Colon (tissue), 2 donors: ENCODE data around the gene UCK1.

ENCODE experiments used
- FAIRE-seq: peaks from 2 replicates; lab custom pipeline; 2012; peaks lifted over from hg19 to GRCh38; lab: Jason Lieb, UNC
- donor health status: control.
- donor health status: control.

Gene UCK1

DNA sequence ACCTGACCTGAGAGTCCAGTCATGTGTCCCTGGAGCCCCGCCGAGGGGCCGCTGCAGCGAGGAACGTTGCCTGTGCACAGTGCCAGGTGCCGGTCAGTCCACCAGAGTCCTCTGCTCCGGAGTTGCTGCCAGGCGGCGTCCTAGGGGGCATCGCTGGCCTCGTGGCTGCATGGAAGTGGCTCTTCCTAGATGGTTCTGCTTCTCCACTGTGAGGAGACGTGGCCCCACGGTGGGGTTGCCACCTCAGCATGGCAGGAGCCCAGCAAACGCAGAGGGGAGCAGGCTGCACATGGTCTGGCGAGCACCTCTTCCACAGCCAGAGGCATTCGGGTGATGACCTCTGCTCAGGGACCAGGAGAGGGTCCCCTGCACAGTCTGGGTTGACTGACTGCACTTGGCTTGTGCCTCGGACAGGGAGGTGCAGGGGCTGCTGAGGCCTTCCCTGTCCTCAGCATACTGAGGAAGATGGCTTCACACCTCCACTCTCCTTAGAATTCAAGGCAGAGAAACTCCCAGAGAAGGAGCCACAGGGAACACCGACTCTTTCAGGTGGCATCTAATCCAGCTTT is 54.2 kb downstream of the UCK1 start:
- no peak for FAIRE-seq

DNA sequence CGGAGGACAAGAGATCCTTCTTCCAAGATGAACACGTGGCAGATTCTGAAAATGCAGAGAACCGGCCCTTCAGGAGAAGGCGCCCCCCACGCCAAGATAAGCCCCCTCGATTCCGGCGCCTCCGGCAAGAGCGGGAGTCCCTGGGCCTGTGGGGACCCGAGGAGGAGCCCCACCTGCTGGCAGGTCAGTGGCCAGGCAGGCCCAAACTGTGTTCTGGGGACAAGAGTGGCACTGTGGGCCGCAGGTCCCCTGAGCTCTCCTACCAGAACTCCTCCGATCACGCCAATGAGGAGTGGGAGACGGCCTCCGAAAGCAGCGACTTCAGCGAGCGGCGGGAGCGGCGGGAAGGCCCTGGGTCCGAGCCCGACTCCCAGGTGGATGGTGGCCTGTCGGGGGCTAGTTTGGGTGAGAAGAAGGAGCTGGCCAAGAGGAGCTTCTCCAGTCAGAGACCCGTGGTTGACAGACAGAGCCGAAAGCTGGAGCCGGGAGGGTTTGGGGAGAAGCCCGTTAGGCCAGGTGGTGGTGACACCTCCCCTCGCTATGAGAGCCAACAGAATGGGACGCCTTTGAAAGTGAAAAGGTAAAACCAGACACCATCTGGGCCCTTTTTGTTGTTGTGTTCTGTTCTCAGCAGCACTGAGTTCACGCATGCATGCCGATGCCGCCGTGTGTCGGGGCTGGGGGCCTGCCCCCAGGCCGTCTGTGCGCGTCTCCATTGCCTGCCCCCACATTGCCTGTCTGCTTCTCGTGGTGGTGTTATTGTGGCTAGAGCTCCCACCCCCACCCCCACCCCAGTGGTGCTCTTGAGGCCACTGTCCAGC is 54.9 kb downstream of the UCK1 start:
- FAIRE-seq, result no peak

DNA sequence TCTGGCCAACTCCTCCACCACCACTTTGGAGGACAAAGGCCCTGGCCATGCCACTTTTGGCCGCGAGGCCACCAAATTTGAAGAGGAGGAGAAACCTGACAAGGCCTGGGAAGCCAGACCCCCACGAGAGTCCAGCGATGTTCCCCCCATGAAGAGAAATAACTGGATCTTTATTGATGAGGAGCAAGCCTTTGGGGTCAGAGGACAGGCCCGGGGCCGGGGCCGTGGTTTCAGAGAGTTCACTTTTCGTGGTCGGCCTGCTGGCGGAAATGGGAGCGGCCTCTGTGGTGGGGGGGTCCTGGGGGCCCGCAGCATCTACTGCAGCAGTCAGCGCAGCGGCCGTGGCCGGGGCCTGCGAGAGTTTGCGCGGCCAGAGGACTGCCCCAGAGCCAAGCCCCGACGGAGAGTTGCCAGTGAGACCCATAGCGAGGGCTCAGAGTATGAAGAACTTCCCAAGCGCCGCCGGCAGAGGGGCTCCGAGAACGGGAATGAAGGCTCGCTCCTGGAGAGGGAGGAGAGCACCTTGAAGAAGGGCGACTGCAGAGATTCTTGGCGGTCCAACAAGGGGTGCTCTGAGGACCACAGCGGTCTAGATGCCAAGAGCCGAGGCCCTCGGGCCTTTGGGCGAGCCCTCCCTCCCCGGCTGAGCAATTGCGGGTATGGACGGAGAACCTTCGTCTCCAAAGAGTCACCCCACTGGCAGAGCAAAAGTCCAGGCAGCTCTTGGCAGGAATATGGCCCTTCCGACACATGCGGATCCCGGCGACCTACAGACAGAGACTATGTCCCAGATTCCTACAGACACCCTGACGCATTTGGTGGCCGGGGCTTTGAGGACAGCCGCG is 55.7 kb downstream of the UCK1 start:
- FAIRE-seq, result no peak

DNA sequence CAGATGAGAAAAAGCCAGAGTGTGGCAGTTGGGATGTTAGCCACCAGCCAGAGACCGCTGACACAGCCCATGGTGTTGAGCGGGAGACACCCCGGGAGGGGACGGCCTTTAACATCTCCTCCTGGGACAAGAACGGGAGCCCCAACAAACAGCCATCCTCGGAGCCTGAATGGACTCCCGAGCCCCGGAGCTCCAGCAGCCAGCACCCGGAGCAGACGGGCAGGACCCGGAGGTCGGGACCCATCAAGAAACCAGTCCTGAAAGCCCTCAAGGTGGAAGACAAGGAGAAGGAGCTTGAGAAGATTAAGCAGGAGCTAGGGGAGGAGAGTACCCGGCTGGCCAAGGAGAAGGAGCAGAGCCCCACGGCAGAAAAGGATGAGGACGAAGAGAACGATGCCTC is 56.4 kb downstream of the UCK1 start:
- FAIRE-seq, result no peak

DNA sequence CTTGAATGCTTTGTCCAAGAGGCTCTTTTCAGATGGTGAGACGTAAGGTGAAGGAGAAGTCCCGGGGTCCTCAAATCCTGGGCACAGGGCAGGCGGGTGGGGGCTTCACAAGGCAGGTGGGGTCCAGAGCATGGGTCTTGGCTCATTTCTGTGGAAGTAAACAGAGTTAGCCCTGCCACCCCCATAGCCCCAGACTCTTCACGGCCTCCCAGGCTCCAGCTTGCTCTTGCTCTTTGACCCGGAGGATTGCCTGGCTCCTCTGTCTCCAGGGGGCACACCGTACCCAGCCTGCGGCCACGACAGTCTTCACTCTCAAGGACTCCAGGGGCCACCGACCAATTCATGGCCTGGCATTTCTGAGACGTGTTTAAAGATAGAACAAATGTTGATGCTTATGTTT is 57.2 kb downstream of the UCK1 start:
- no peak for FAIRE-seq
